GM23338 (cell line): ENCODE results near the gene SLCO1C1. TPM values are rescaled to one million over a fixed set of nuclear protein-coding genes. Genes with fewer than 3 reads are reported as not detected.

ENCODE experiments used
- ATAC-seq: fragments of 200-7000 bp; cut with Tn5 transposase; 3 replicates; pipeline ENCODE4 v1.9.1; 2020
- DNase-seq: peaks from one replicate; pipeline ENCODE4 v3.0.0-alpha.2; 2015; ENCODE audit warnings: low spot score
- H2AFZ ChIP-seq: fragments of 200-600 bp; sonication (generic); 2 replicates; pipeline ENCODE4 v1.8.0; 2016; ENCODE audit warnings: antibody characterized with exemption, mild to moderate bottlenecking, moderate library complexity
- H3F3A ChIP-seq: fragments of 200-600 bp; sonication (generic); replicated peaks from 2 replicates; pipeline ENCODE4 v1.8.0; 2017; ENCODE audit warnings: antibody characterized with exemption, mixed run types, low read depth
- H3K27ac ChIP-seq: fragments of 200-600 bp; sonication (generic); 2 replicates; pipeline ENCODE4 v1.6.1; 2016; ENCODE audit warnings: low read depth
- H3K27me3 ChIP-seq: fragments of 200-600 bp; sonication (generic); 2 replicates; pipeline ENCODE4 v1.8.0; 2016; ENCODE audit warnings: mild to moderate bottlenecking, mixed run types, moderate library complexity; ENCODE audit not compliant: insufficient read depth
- H3K36me3 ChIP-seq: fragments of 200-600 bp; sonication (generic); 2 replicates; pipeline ENCODE4 v1.8.0; 2016; ENCODE audit warnings: mild to moderate bottlenecking; ENCODE audit not compliant: insufficient read depth
- H3K4me1 ChIP-seq: fragments of 200-600 bp; sonication (generic); 2 replicates; pipeline ENCODE4 v1.8.0; 2016; ENCODE audit warnings: mild to moderate bottlenecking, moderate library complexity; ENCODE audit not compliant: insufficient read depth
- H3K4me2 ChIP-seq: fragments of 200-600 bp; sonication (generic); 2 replicates; pipeline ENCODE4 v1.7.1; 2017; ENCODE audit warnings: mixed run types
- H3K4me3 ChIP-seq: fragments of 200-600 bp; sonication (generic); 2 replicates; pipeline ENCODE4 v1.6.1; 2016; ENCODE audit warnings: mixed run types
- H3K79me2 ChIP-seq: fragments of 200-600 bp; sonication (generic); replicated peaks from 2 replicates; pipeline ENCODE4 v1.8.0; 2017; ENCODE audit warnings: mild to moderate bottlenecking; ENCODE audit not compliant: insufficient read depth
- H3K9me2 ChIP-seq: fragments of 200-600 bp; sonication (generic); 2 replicates; pipeline ENCODE4 v1.8.0; 2017; ENCODE audit not compliant: insufficient read depth
- H4K20me1 ChIP-seq: fragments of 200-600 bp; sonication (generic); replicated peaks from 2 replicates; pipeline ENCODE4 v1.8.0; 2017; ENCODE audit warnings: mild to moderate bottlenecking; ENCODE audit not compliant: insufficient read depth
- H3K27ac Mint-ChIP-seq: 2 replicates; pipeline ENCODE4 v1.8.0; 2020; ENCODE audit warnings: inconsistent platforms, mild to moderate bottlenecking, moderate library complexity, mixed read lengths
- H3K27me3 Mint-ChIP-seq: 3 replicates; pipeline ENCODE4 v1.8.0; 2022; ENCODE audit warnings: low read depth, mild to moderate bottlenecking, moderate library complexity, mixed read lengths, inconsistent platforms; ENCODE audit not compliant: insufficient read depth, poor library complexity
- H3K36me3 Mint-ChIP-seq: 3 replicates; pipeline ENCODE4 v1.8.0; 2021; ENCODE audit warnings: low read depth, mild to moderate bottlenecking, inconsistent platforms, moderate library complexity, mixed read lengths
- H3K4me1 Mint-ChIP-seq: 3 replicates; pipeline ENCODE4 v1.8.0; 2020; ENCODE audit warnings: mild to moderate bottlenecking, inconsistent platforms, mixed read lengths
- H3K4me3 Mint-ChIP-seq: 3 replicates; pipeline ENCODE4 v1.8.0; 2021; ENCODE audit warnings: moderate library complexity, mild to moderate bottlenecking, inconsistent platforms, mixed read lengths
- H3K9me3 Mint-ChIP-seq: 3 replicates; pipeline ENCODE4 v1.8.0; 2020; ENCODE audit warnings: moderate library complexity, mild to moderate bottlenecking, inconsistent platforms, mixed read lengths
- CREB1 ChIP-seq: fragments of 250-450 bp; sonication (Bioruptor Pico); IDR thresholded peaks from 2 replicates; pipeline ENCODE4 v1.5.0; 2020; ENCODE audit warnings: low read depth, mild to moderate bottlenecking, moderate library complexity
- EZH2 ChIP-seq: fragments of 200-600 bp; sonication (generic); IDR thresholded peaks from one replicate; pipeline ENCODE4 v1.8.0; 2017; ENCODE audit warnings: antibody characterized with exemption, mild to moderate bottlenecking, low read depth; ENCODE audit not compliant: unreplicated experiment
- EZH2phosphoT487 ChIP-seq: fragments of 200-600 bp; sonication (generic); IDR thresholded peaks from one replicate; pipeline ENCODE4 v1.8.1; 2018; ENCODE audit warnings: antibody characterized with exemption; ENCODE audit not compliant: unreplicated experiment
- JUNB ChIP-seq: IDR thresholded peaks from one replicate; pipeline ENCODE4 v1.6.1; 2016; ENCODE audit warnings: antibody characterized with exemption; ENCODE audit not compliant: unreplicated experiment
- NANOG ChIP-seq: IDR thresholded peaks from 2 replicates; pipeline ENCODE4 v1.6.1; 2016; ENCODE audit warnings: antibody characterized with exemption, borderline replicate concordance
- POLR2AphosphoS5 ChIP-seq: IDR thresholded peaks from 2 replicates; pipeline ENCODE4 v1.6.1; 2016; ENCODE audit warnings: antibody characterized with exemption, low read depth
- STAT1 ChIP-seq: IDR thresholded peaks from one replicate; pipeline ENCODE4 v1.6.1; 2016; ENCODE audit warnings: antibody characterized with exemption; ENCODE audit not compliant: unreplicated experiment
- ZNF114 ChIP-seq: fragments of 250-450 bp; sonication (Bioruptor Pico); IDR thresholded peaks from 2 replicates; pipeline ENCODE4 v1.5.0; 2020; ENCODE audit warnings: mild to moderate bottlenecking, moderate library complexity
- ZNF331 ChIP-seq: fragments of 250-450 bp; sonication (Bioruptor Pico); IDR thresholded peaks from 2 replicates; pipeline ENCODE4 v1.5.0; 2020; ENCODE audit warnings: low read depth, mild to moderate bottlenecking, moderate library complexity
- polyA plus RNA-seq: library from polyadenylated mRNA; unstranded; fragments of >200 nt; fragmentation: Nextera tagmentation; extraction: Ambion mirVana; gene quantifications from 2 replicates; pipeline ENCODE4 v1.2.1, GENCODE V29; 2016
- total RNA-seq: library from RNA; depleted of rRNA; stranded (reverse); fragments of >200 nt; shearing (Covaris generic); gene quantifications from 2 replicates; pipeline ENCODE4 v1.2.3, GENCODE V29; 2014
- TF ChIP-seq, protein P1 (sequence below): IDR thresholded peaks from one replicate; pipeline ENCODE4 v1.6.1; 2018; ENCODE audit warnings: antibody characterized with exemption; ENCODE audit not compliant: unreplicated experiment
- TF ChIP-seq, protein P2 (sequence below): fragments of 250-450 bp; sonication (Bioruptor Pico); IDR thresholded peaks from 2 replicates; pipeline ENCODE4 v1.5.0; 2020; ENCODE audit warnings: mild to moderate bottlenecking, moderate library complexity
- TF ChIP-seq, protein P3 (sequence below): IDR thresholded peaks from 2 replicates; pipeline ENCODE4 v1.6.1; 2016; ENCODE audit warnings: antibody characterized with exemption

The SLCO1C1 gene
- total and polyA plus RNA-seq, 2 experiments from 2014 or later, result 0.86 to 1.6 TPM

DNA sequence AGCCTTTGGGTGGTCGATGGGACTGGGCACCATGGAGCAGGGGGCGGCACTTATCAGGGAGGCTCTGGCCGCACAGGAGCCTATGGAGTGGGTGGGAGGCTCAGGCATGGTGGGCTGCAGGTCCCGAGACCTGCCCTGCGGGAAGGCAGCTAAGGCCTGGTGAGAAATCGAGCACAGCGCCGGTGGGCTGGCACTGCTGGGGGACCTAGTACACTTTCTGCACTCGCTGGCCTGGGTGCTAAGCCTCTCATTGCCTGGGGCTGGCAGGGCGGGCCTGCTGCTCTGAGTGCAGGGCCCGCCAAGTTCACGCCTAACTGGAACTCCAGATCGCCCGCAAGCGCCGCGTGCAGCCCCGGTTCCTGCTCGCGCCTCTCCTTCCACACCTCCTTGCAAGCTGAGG lies 82.3 kb downstream of the SLCO1C1 start:
- H3K9me2 ChIP-seq, result no peaks in the 10 kb centered on the region; the same call in 1 of the 2 replicates
- H3K27me3 ChIP-seq, result no peaks in the 10 kb centered on the region
- no peaks in the 10 kb centered on the region for H3K36me3 ChIP-seq
- no peaks in the 10 kb centered on the region for H3K79me2 ChIP-seq
- H3K36me3 Mint-ChIP-seq, result peaks cover 2% of the 10 kb centered on the region; the same call in 1 of the 3 replicates
- peaks cover 15% of the 10 kb centered on the region; the same call in 2 of the 3 replicates for H3K9me3 Mint-ChIP-seq
- H3K4me3 ChIP-seq, result no peak overlapping the region
- no peak overlapping the region for H3K27ac Mint-ChIP-seq
- no peaks in the 10 kb centered on the region for H3F3A ChIP-seq
- no peak for ATAC-seq
- peaks cover 2% of the 10 kb centered on the region for H3K27me3 Mint-ChIP-seq
- no peak for TF ChIP-seq EZH2
- TF ChIP-seq ZNF331, result no peak
- no peak for TF ChIP-seq JUNB
- no peak for TF ChIP-seq NANOG
- TF ChIP-seq ZNF114, result no peak
- no peak for TF ChIP-seq EZH2phosphoT487
- TF ChIP-seq, protein P1, sequence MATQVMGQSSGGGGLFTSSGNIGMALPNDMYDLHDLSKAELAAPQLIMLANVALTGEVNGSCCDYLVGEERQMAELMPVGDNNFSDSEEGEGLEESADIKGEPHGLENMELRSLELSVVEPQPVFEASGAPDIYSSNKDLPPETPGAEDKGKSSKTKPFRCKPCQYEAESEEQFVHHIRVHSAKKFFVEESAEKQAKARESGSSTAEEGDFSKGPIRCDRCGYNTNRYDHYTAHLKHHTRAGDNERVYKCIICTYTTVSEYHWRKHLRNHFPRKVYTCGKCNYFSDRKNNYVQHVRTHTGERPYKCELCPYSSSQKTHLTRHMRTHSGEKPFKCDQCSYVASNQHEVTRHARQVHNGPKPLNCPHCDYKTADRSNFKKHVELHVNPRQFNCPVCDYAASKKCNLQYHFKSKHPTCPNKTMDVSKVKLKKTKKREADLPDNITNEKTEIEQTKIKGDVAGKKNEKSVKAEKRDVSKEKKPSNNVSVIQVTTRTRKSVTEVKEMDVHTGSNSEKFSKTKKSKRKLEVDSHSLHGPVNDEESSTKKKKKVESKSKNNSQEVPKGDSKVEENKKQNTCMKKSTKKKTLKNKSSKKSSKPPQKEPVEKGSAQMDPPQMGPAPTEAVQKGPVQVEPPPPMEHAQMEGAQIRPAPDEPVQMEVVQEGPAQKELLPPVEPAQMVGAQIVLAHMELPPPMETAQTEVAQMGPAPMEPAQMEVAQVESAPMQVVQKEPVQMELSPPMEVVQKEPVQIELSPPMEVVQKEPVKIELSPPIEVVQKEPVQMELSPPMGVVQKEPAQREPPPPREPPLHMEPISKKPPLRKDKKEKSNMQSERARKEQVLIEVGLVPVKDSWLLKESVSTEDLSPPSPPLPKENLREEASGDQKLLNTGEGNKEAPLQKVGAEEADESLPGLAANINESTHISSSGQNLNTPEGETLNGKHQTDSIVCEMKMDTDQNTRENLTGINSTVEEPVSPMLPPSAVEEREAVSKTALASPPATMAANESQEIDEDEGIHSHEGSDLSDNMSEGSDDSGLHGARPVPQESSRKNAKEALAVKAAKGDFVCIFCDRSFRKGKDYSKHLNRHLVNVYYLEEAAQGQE, result no peak
- no peak overlapping the region for H3K27ac ChIP-seq
- H4K20me1 ChIP-seq, result no peaks in the 10 kb centered on the region
- no peaks in the 10 kb centered on the region for H3K4me1 Mint-ChIP-seq
- no peak overlapping the region for H3K4me2 ChIP-seq
- H3K4me1 ChIP-seq, result no peaks in the 10 kb centered on the region
- H3K4me3 Mint-ChIP-seq, result no peak overlapping the region
- no peak overlapping the region for H2AFZ ChIP-seq
- no peak for DNase-seq

DNA sequence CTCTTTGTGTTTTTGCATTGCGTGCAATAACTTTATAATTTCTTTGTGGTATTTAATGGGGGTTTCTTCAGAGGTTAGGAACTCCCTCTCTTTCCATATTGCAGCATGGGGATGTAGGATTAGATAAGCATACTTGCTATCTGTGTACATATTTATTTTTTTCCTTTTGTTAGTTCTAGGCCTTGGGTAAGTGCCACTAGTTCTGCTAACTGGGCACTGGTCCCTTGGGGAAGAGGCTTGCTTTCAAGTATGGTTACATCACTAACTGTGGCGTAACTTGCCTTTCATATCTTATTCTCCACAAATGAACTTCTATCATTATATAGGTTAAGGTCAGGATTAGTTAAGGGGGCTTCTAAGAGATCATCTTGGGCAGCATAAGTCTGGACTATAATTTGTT lies 83.8 kb downstream of the SLCO1C1 start:
- H3K79me2 ChIP-seq, result no peaks in the 10 kb centered on the region
- DNase-seq (no peak), ATAC-seq (no peak)
- Mint-ChIP-seq H3K36me3 (peaks cover 2% of the 10 kb centered on the region; the same call in 2 of the 3 replicates), H3K4me3 (no peak overlapping the region), H3K9me3 (peaks cover 19% of the 10 kb centered on the region), H3K27ac (no peak overlapping the region), H3K27me3 (peaks cover 6% of the 10 kb centered on the region), H3K4me1 (no peaks in the 10 kb centered on the region)
- H3K36me3 ChIP-seq, result no peaks in the 10 kb centered on the region
- H3K4me2 ChIP-seq, result no peak overlapping the region
- no peaks in the 10 kb centered on the region; the same call in 1 of the 2 replicates for H3K9me2 ChIP-seq
- no peak overlapping the region for H2AFZ ChIP-seq
- H4K20me1 ChIP-seq, result no peaks in the 10 kb centered on the region
- no peak overlapping the region for H3K27ac ChIP-seq
- no peak overlapping the region for H3K4me3 ChIP-seq
- H3K4me1 ChIP-seq, result no peaks in the 10 kb centered on the region
- no peaks in the 10 kb centered on the region for H3K27me3 ChIP-seq
- H3F3A ChIP-seq, result no peaks in the 10 kb centered on the region
- no peak for TF ChIP-seq POLR2AphosphoS5
- no peak for TF ChIP-seq ZNF331
- TF ChIP-seq, protein P2, sequence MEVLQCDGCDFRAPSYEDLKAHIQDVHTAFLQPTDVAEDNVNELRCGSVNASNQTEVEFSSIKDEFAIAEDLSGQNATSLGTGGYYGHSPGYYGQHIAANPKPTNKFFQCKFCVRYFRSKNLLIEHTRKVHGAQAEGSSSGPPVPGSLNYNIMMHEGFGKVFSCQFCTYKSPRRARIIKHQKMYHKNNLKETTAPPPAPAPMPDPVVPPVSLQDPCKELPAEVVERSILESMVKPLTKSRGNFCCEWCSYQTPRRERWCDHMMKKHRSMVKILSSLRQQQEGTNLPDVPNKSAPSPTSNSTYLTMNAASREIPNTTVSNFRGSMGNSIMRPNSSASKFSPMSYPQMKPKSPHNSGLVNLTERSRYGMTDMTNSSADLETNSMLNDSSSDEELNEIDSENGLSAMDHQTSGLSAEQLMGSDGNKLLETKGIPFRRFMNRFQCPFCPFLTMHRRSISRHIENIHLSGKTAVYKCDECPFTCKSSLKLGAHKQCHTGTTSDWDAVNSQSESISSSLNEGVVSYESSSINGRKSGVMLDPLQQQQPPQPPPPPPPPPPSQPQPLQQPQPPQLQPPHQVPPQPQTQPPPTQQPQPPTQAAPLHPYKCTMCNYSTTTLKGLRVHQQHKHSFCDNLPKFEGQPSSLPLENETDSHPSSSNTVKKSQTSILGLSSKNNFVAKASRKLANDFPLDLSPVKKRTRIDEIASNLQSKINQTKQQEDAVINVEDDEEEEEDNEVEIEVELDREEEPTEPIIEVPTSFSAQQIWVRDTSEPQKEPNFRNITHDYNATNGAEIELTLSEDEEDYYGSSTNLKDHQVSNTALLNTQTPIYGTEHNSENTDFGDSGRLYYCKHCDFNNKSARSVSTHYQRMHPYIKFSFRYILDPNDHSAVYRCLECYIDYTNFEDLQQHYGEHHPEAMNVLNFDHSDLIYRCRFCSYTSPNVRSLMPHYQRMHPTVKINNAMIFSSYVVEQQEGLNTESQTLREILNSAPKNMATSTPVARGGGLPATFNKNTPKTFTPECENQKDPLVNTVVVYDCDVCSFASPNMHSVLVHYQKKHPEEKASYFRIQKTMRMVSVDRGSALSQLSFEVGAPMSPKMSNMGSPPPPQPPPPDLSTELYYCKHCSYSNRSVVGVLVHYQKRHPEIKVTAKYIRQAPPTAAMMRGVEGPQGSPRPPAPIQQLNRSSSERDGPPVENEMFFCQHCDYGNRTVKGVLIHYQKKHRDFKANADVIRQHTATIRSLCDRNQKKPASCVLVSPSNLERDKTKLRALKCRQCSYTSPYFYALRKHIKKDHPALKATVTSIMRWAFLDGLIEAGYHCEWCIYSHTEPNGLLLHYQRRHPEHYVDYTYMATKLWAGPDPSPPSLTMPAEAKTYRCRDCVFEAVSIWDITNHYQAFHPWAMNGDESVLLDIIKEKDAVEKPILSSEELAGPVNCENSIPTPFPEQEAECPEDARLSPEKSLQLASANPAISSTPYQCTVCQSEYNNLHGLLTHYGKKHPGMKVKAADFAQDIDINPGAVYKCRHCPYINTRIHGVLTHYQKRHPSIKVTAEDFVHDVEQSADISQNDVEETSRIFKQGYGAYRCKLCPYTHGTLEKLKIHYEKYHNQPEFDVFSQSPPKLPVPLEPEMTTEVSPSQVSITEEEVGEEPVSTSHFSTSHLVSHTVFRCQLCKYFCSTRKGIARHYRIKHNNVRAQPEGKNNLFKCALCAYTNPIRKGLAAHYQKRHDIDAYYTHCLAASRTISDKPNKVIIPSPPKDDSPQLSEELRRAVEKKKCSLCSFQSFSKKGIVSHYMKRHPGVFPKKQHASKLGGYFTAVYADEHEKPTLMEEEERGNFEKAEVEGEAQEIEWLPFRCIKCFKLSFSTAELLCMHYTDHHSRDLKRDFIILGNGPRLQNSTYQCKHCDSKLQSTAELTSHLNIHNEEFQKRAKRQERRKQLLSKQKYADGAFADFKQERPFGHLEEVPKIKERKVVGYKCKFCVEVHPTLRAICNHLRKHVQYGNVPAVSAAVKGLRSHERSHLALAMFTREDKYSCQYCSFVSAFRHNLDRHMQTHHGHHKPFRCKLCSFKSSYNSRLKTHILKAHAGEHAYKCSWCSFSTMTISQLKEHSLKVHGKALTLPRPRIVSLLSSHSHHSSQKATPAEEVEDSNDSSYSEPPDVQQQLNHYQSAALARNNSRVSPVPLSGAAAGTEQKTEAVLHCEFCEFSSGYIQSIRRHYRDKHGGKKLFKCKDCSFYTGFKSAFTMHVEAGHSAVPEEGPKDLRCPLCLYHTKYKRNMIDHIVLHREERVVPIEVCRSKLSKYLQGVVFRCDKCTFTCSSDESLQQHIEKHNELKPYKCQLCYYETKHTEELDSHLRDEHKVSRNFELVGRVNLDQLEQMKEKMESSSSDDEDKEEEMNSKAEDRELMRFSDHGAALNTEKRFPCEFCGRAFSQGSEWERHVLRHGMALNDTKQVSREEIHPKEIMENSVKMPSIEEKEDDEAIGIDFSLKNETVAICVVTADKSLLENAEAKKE, result no peak
- TF ChIP-seq CREB1, result no peak
- TF ChIP-seq STAT1, result no peak
- TF ChIP-seq JUNB, result no peak
- TF ChIP-seq, protein P3, sequence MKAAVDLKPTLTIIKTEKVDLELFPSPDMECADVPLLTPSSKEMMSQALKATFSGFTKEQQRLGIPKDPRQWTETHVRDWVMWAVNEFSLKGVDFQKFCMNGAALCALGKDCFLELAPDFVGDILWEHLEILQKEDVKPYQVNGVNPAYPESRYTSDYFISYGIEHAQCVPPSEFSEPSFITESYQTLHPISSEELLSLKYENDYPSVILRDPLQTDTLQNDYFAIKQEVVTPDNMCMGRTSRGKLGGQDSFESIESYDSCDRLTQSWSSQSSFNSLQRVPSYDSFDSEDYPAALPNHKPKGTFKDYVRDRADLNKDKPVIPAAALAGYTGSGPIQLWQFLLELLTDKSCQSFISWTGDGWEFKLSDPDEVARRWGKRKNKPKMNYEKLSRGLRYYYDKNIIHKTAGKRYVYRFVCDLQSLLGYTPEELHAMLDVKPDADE, result no peak
- TF ChIP-seq EZH2phosphoT487, result no peak
- TF ChIP-seq EZH2, result no peak
